HG03175 (cell line): ENCODE results near the gene ARHGAP10.

Source experiments
- ATAC-seq: cut with Tn5 transposase; IDR thresholded peaks from one replicate; pipeline ENCODE4 v1.9.1; 2021; ENCODE audit warnings: mild to moderate bottlenecking, moderate library complexity; ENCODE audit not compliant: unreplicated experiment

ARHGAP10 gene

DNA sequence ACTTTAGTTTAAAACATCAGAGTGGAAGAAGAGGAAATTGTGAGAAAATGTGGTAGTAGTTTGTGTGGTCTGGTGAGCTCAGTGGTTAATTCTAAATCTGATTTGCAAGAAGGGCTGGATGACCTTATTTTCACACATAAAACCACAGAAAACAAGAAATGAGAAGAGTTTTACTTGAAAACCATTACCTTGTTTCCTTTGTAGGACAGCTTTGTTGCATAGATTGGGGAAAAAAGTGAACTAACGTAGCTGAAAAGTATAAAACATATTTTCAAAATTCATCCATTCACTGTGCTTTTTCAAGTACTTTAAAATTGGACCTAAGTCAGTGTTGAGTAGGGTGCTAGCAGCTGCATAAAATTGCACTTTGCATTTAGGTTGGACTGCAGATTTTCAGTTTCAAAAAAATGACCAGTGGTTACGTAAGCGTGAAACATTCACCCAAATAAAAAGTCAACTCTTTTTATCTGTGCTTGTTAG, 211.3 kb downstream of the ARHGAP10 start:
- ATAC-seq, result peak; percentile 98

GRCh38 chr4:147944249-147944648, 212.4 kb downstream of the ARHGAP10 start:
- peak; percentile 20 for ATAC-seq

GRCh38 chr4:147944670-147945260, 212.9 kb downstream of the ARHGAP10 start:
- ATAC-seq, result no peak

DNA sequence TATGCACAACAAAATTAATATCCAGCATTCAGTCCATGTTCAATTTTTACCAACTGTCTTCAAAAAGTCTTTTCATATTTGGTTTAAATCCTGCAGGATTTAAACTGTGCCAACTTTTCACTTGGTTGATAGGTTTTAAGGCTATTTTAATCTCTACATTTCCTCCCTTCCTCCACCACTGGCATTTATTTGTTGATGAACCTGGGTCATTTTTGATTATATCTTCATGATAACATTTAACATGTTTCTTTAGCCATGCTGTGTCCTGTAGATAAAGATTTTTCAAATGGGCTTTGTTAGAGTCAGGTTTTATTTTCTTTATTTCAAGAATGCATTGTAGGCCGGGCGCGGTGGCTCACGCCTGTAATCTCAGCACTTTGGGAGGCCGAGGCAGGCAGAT, 216.4 kb downstream of the ARHGAP10 start:
- ATAC-seq, result no peak

- ATAC-seq, result no peak
These were observed 218.4 kb downstream of the ARHGAP10 start for GRCh38 chr4:147950261-147950660.

DNA sequence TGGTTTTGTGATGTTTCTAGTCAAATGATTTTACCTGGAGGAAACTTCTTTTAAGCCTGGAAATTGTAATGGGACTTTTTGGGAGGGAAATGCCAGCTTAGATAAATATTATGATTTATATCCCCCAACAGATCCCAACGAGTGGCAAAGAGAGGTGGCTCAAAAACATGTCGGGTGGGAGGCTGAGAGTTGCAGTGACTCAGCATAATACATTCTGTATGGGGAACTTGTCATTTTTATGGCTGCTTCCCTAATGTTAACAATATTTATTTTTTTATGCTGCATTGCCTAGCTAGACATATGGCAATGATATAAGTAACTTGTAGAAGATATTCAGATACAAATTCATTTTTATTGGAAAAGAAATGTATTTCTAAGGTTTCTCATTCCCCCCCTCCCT, 219.0 kb downstream of the ARHGAP10 start:
- no peak for ATAC-seq

DNA sequence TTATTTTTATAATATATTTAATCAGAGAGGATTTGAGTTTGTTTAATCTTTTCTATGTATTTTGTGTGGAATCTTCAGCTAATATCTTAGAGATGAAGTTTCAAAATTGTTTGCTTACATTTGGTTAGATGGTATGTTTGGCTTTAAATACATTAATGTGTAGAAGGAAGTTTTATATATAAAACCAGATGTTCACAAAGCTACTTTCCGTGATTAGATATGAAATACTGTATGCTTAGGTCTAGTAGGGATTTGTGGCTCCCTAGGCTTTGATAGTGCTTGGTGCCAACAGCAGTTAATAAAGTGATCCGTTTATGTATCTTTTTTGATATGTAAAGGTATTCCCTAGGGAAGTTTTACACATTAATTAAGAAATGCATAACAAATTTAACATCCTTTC, 223.0 kb downstream of the ARHGAP10 start:
- no peak for ATAC-seq

GRCh38 chr4:147955827-147956558, 224.1 kb downstream of the ARHGAP10 start:
- ATAC-seq, result no peak

- ATAC-seq, result no peak
These were observed 225.6 kb downstream of the ARHGAP10 start for GRCh38 chr4:147957446-147957845.

DNA sequence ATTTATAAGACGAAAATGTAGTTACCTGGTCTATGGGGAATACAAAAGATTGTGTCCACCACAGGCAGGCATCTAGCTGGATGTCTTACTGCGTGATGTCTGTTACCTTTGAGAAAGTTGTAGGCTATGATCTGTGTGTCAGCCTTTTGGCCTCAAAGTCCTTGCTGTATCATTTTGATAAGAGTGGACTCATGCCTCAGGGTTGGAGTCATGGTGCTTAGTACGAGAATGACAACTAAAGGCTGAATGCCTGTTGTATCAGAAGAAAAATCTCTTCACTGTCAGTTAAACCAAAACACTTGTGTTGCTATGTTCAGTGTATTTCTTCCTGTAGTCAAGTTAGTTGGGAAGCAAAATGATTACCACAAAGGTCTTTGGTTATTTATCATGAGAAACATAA, 226.2 kb downstream of the ARHGAP10 start:
- ATAC-seq, result no peak

DNA sequence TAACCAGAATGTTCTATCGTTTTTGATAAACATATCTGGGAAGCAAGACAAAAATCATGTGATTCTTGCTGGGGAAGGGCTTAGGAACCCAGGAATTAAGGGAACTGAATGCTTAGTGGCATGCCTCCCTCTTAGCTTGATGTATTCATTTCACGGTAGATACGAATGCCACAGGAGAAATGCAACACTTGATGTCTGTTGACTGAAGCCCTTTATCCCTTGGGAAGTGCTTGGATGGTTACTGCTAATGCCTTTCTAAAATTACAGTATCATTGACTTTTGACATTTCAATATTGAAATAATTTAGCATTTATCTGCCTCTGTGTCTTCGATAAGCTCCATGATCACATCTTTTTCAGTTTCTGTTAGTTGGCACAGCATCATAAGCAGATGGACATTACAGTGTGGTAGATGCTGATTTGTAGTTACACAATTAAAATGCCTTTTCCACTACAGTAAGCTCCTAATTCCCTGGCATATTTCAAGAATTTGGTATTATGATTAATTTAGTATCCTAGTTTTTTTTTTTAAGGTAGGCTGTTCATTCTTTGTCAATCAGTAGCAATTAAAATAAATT, 226.7 kb downstream of the ARHGAP10 start:
- ATAC-seq, result no peak

GRCh38 chr4:147960971-147961370, 229.1 kb downstream of the ARHGAP10 start:
- ATAC-seq, result peak; percentile 85

- ATAC-seq, result no peak
These were observed 232.0 kb downstream of the ARHGAP10 start for GRCh38 chr4:147963839-147964238.

GRCh38 chr4:147964266-147964880, 232.5 kb downstream of the ARHGAP10 start:
- ATAC-seq, result no peak

- no peak for ATAC-seq
These were observed 233.2 kb downstream of the ARHGAP10 start for GRCh38 chr4:147965056-147965455.

GRCh38 chr4:147965873-147966272, 234.0 kb downstream of the ARHGAP10 start:
- no peak for ATAC-seq

DNA sequence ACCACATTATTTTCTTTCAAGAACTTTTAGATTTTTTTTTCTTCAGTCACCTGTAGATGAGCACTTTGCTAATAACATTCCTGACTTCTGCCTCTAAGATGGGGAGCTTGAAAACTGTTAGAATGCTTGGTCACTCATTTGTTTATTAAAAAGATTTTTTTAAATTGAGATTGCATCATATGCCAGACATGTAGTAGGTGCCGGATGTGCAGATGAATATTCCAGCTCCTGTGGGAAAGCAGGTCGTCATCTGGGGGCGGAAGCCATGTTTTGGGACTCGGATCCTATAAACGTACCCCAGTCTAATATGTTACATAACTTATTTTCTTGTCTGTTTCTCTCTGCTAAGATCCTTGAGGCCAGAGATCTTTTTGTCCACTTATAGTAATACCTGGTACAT, 236.8 kb downstream of the ARHGAP10 start:
- no peak for ATAC-seq

- ATAC-seq, result peak; percentile 80
These were observed 237.9 kb downstream of the ARHGAP10 start for GRCh38 chr4:147969573-147970385.

DNA sequence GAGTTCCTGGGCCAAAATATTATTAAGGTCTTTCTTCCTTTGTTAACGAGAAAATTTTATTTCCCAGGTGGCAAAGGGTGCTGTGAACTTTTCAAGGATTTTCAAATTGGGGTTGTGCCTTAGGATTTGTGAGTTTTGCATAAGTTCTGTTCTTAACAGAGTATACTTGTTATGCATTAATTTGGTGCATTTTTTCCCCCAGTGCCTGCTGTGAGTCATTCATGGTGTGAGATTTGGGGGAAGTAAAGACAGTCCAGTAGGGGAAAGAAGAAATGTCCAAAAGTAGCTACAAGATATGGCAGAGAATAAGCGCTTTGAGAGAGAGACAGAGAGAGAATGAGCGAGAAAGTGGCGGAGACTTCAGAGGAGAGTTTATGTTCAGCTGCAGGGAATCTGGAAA, 239.2 kb downstream of the ARHGAP10 start:
- no peak for ATAC-seq

GRCh38 chr4:147975325-147975724, 243.4 kb downstream of the ARHGAP10 start:
- ATAC-seq, result no peak
